HFF-Myc (cell line): ENCODE measurements around the gene ARHGEF19.
A peak's percentile ranks its signal among the peaks of the same experiment; 100 is the strongest.
"Not testable (repeated sequence)": the region's sequence is repeated elsewhere in the genome, so short reads cannot be mapped to it uniquely, and the experiment has no call there.

Source experiments
- DNase-seq: peaks from one replicate; pipeline ENCODE4 v3.0.0-alpha.2; 2011; ENCODE audit warnings: low read depth; ENCODE audit errors: extremely low read depth
- H3K4me3 ChIP-seq: replicated peaks from 2 replicates; pipeline ENCODE4 v1.5.1; 2011; ENCODE audit warnings: low read depth, mild to moderate bottlenecking, control low read depth, low read length
- TF ChIP-seq, protein P1 (sequence below): IDR thresholded peaks from 2 replicates; pipeline ENCODE4 v1.5.1; 2012; ENCODE audit warnings: mild to moderate bottlenecking, low read depth, low read length, control low read depth; ENCODE audit errors: missing control alignments

The ARHGEF19 gene

DNA sequence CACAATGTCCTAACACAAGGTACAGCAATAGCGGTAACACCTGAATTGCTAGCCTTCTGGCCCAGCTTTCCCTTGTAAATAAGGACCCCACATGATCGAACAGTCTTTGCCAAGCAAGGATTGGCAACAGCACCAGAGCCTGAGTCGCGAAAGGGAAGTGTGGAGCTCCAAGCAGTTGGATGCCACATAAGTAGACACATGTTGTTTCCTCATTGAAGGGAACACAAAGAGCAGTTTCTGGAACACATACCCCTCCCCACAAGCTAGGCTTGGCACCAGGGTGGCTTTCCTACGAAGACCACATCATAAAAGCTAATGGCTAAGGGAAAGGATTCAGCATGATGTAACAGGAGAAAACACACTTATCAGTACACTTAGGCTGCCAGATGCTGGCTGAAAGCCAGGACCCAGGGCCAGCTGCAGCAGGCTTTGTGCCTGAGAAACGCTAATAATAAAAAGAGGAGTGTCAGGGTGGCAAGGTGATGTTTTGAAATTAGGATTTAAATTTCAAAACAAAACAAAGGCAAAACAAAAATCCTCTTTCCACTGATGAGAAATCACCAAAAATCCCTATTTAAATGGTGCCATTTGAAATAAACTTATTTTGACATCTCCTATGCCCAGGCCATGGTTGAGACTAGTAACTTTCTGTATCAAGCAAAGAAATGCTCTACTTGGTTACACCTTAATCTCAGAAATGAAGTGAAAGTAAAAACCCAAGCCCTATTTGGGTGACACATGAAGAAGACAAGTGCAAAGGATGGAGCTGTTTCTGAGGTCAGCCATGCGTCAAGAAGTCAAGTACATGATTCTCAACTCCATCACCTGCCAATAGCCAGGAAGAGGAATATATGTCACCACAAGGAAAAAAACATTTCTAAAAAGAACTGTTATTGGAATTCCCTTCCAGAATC is 36.4 kb upstream of the ARHGEF19 start:
- TF ChIP-seq, protein P1, sequence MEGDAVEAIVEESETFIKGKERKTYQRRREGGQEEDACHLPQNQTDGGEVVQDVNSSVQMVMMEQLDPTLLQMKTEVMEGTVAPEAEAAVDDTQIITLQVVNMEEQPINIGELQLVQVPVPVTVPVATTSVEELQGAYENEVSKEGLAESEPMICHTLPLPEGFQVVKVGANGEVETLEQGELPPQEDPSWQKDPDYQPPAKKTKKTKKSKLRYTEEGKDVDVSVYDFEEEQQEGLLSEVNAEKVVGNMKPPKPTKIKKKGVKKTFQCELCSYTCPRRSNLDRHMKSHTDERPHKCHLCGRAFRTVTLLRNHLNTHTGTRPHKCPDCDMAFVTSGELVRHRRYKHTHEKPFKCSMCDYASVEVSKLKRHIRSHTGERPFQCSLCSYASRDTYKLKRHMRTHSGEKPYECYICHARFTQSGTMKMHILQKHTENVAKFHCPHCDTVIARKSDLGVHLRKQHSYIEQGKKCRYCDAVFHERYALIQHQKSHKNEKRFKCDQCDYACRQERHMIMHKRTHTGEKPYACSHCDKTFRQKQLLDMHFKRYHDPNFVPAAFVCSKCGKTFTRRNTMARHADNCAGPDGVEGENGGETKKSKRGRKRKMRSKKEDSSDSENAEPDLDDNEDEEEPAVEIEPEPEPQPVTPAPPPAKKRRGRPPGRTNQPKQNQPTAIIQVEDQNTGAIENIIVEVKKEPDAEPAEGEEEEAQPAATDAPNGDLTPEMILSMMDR = no peak
- H3K4me3 ChIP-seq = no peak overlapping the region
- peak; percentile 39 for DNase-seq

DNA sequence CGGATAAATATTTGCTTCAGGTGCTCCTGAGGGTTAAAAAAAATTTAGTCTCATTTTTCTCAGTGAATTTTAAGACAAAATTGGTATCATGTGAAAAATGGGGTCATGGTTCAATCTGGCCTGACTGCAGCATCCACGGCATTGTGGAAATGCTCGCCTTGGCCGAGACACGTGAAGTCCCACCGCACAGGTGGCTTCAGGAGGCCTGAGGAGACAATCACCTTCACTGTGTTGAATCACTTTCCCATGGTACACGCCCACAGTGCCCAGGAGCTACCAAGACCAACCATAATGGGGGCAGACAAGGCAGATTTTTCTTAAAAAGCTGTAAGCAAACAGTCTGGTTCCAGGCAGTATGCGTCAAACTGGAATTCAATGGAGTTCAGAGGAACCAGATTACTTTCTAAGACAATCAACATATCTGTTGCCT is 35.6 kb upstream of the ARHGEF19 start:
- TF ChIP-seq, protein P1 = no peak
- no peak for DNase-seq
- H3K4me3 ChIP-seq = no peak overlapping the region

DNA sequence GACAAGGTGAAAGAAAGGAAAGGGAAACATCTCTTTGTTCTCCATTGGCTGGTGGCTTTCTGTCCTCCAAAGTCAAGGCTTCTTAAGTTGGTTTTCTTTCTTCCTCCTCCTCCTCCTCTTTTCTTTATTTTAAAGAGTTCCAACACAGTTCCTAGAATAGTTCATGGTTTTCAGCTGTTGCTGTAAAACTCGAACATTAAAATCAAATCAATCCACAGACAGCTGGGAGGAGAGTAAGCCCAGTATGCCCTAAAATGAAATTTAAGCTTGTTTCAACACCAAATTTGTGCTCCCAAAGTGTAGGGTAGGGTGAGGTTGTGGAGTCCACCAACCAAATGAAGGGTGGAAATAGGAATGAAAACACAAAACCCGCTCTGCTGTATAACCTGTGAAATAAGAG is 35.0 kb upstream of the ARHGEF19 start:
- no peak for DNase-seq
- no peak overlapping the region for H3K4me3 ChIP-seq
- TF ChIP-seq, protein P1 = no peak

DNA sequence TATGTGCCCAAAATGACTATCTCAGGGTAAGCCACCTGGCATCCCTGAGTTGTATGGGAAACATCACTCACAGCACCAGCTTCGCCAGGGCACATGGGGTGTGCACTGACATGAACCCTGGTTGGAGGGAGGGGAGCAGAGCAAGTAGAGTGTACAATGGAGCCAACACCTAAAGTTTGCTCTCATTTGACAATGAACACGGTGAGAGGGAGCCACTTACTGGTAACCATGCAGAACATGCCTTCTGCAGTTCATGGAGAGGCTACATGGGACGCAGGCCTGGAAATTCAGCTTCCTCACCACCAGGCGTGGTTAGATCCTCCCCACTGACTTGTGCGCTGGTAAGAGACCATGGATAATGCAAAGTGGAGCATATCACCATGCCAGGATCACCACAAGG is 34.5 kb upstream of the ARHGEF19 start:
- no peak overlapping the region for H3K4me3 ChIP-seq
- TF ChIP-seq, protein P1 = no peak

DNA sequence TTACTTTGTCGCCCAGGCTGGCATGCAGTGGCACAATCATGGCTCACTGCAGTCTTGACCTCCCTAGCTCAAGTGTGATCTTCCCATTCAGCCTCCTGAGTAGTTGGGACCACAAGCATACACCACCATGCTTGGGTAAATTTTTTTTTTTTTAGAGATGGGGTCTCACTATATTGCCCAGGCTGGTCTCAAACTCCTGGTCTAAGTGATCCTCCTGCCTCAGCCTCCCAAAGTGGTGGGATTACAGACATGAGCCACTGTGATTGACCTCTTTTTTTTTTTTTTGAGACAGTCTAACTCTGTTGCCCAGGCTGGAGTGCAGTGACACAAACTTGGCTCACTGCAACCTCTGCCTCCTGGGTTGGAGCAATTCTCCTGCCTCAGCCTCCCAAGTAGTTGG is 33.8 kb upstream of the ARHGEF19 start:
- DNase-seq, H3K4me3 ChIP-seq: not testable (repeated sequence)

More for the DNA sequence above, 34.5 kb upstream of the ARHGEF19 start:
- no peak for DNase-seq

DNA sequence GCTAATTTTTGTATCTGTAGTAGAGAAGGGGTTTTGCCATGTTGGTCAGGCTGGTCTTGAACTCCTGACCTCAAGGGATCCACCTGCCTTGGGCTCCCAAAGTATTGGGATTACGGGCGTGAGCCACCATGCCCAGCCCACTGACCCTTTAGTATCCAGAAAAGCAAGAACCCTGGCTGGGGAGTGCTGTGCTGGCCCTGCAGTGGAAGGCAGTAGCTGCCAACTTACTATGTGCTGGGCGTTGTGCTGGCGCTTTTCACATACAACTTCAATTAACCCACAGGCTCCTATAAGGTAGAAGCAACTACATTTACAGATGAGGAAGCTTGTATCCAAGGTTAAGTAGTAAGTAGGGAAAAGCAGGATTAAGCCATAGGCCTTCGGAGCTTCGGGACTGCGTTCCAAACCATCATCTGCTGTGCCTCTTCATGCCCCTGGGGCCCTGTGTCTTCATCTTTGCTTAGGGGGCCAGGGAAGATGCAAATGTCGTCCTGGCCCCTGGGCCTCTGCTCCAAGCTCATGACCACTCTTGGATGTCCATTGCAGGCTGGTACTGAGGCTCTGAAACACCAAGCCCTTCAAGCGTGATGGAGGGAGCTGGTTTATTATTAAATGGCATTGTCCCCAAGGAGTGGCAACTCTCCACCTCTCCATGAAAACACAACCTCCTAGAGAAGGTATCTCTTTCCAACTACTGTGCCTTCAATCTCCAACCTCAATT is 33.2 kb upstream of the ARHGEF19 start:
- TF ChIP-seq, protein P1 = no peak
- H3K4me3 ChIP-seq = no peak overlapping the region
- DNase-seq = no peak

DNA sequence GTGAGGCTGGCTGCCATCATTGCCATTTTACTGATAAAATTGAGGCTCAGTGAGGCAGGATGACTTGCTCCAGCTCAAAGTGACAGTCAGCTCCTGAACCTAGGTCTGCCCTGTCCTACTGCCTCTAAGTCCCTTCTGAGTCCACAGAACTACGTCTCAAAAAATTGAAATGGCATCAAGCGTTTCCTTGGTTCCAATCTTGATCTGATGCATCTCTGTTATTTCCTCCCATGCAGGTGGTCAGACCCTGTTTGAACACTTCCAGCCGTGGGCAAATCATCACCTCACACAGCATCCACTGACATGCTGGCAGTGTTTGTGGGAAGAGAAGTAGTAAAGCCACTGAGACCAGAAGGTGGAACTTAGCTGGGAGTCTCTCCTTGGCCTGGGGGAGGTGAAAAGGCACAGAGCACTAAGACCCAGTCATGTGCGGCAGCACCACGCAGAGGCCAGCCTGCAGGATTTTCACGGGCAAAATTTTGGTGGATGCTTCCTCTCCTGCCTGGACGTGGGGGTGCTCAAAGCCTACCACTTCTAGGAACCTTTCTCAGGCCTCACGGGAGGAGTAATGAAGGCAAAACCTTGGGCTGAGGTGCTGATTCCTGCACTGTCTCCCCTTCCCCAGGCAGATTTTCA is 32.3 kb upstream of the ARHGEF19 start:
- DNase-seq = no peak
- H3K4me3 ChIP-seq = no peak overlapping the region
- TF ChIP-seq, protein P1 = no peak
